Endothelial cell of umbilical vein (primary cell): ENCODE measurements around the gene KIF3A. TPM values are rescaled to one million over a fixed set of nuclear protein-coding genes. Genes with fewer than 3 reads are reported as not detected.

Source experiments
- BruUV-seq: library from RNA; stranded (reverse); fragments of 400-500 nt; replicated peaks from 2 replicates; lab custom pipeline; 2021; lab: Mats Ljungman, UMichigan
- CTCF ChIA-PET: fragments of 300-600, 350-600 bp; sonication (Branson Sonifier 250); formaldehyde crosslinking; loops from one replicate; lab custom pipeline; 2021; ENCODE audit warnings: antibody characterized with exemption, inconsistent platforms; lab: Charles Lee
- POLR2A ChIA-PET: fragments of 300-600, 350-600 bp; sonication (Branson Sonifier 250); formaldehyde crosslinking; loops from one replicate; lab custom pipeline; 2021; ENCODE audit warnings: antibody characterized with exemption, inconsistent platforms; lab: Charles Lee
- DNase-seq: peaks from one replicate; pipeline ENCODE4 v3.0.0-alpha.2; 2011; ENCODE audit warnings: low read depth, low spot score
- FAIRE-seq: peaks from 2 replicates; lab custom pipeline; 2011; peaks lifted over from hg19 to GRCh38; lab: Jason Lieb, UNC
- H2AFZ ChIP-seq: 2 replicates; pipeline ENCODE4 v1.6.0; 2012; ENCODE audit warnings: low read depth, low read length, control low read depth, inconsistent platforms
- H3K27ac ChIP-seq: 2 replicates; pipeline ENCODE4 v1.5.1; 2011; ENCODE audit warnings: low read depth, mild to moderate bottlenecking, control low read depth, low read length, moderate library complexity; ENCODE audit not compliant: insufficient read depth
- H3K27me3 ChIP-seq, 2 experiments: 2 replicates each; pipeline versions ENCODE4 v1.6.0 to v1.6.1; 2011; ENCODE audit warnings: low read length in 2 of 2, mixed read lengths in 1 of 2; ENCODE audit not compliant: control insufficient read depth in 2 of 2, insufficient read depth in 2 of 2
- H3K36me3 ChIP-seq, 2 experiments: 2 replicates in 1 of 2; 3 replicates in 1 of 2; pipeline ENCODE4 v1.5.1; 2011; ENCODE audit warnings: low read length in 2 of 2, mild to moderate bottlenecking in 1 of 2, moderate library complexity in 1 of 2; ENCODE audit not compliant: control insufficient read depth in 2 of 2, insufficient read depth in 2 of 2; ENCODE audit errors: extremely low read depth in 1 of 2
- H3K4me1 ChIP-seq: 3 replicates; pipeline ENCODE4 v1.5.1; 2011; ENCODE audit warnings: mild to moderate bottlenecking, low read length; ENCODE audit not compliant: control insufficient read depth, insufficient read depth; ENCODE audit errors: extremely low read depth
- H3K4me2 ChIP-seq: 2 replicates; pipeline ENCODE4 v1.6.1; 2011; ENCODE audit warnings: low read length, control low read depth, mixed read lengths; ENCODE audit not compliant: insufficient read depth
- H3K4me3 ChIP-seq, 3 experiments: fragments of 200-600 bp in 1 of 3; sonication (generic), shearing (Covaris generic) in 1 of 3; replicated peaks in 1 of 3; 2 replicates each; pipeline ENCODE4 v1.5.1; 2011 to 2016; ENCODE audit warnings: control low read depth in 3 of 3, low read length in 3 of 3, mild to moderate bottlenecking in 2 of 3, inconsistent platforms in 1 of 3, low read depth in 1 of 3, moderate library complexity in 1 of 3; ENCODE audit not compliant: insufficient read depth in 1 of 3
- H3K79me2 ChIP-seq: 2 replicates; pipeline ENCODE4 v1.6.0; 2012; ENCODE audit warnings: low read length, inconsistent platforms; ENCODE audit not compliant: control insufficient read depth, insufficient read depth
- H3K9ac ChIP-seq: replicated peaks from 2 replicates; pipeline ENCODE3; 2011; ENCODE audit warnings: low read length, control low read depth; ENCODE audit not compliant: insufficient read depth; ENCODE audit errors: extremely low read depth
- H3K9me1 ChIP-seq: replicated peaks from 3 replicates; pipeline ENCODE4 v1.6.0; 2011; ENCODE audit warnings: mild to moderate bottlenecking, low read length; ENCODE audit not compliant: control insufficient read depth, insufficient read depth; ENCODE audit errors: extremely low read depth
- H3K9me3 ChIP-seq: replicated peaks from 2 replicates; pipeline ENCODE4 v1.5.1; 2012; ENCODE audit warnings: low read length, inconsistent platforms; ENCODE audit not compliant: control insufficient read depth, insufficient read depth
- H4K20me1 ChIP-seq: replicated peaks from 2 replicates; pipeline ENCODE3; 2011; ENCODE audit warnings: mild to moderate bottlenecking, low read length; ENCODE audit not compliant: control insufficient read depth, insufficient read depth; ENCODE audit errors: extremely low read depth
- CTCF ChIP-seq, 2 donors: IDR thresholded peaks; 1 replicate in 1 of 2; 2 replicates in 1 of 2; pipeline ENCODE4 v1.5.1; 2011; ENCODE audit warnings: low read length in 2 of 2, mild to moderate bottlenecking in 2 of 2, moderate library complexity in 2 of 2, control low read depth in 1 of 2, inconsistent platforms in 1 of 2, low read depth in 1 of 2; ENCODE audit not compliant: insufficient read depth in 1 of 2; ENCODE audit errors: extremely low read depth in 1 of 2
- EZH2 ChIP-seq: IDR thresholded peaks from 2 replicates; pipeline ENCODE4 v1.6.1; 2012; ENCODE audit warnings: borderline replicate concordance, low read depth, mild to moderate bottlenecking, moderate library complexity, low read length, inconsistent platforms; ENCODE audit not compliant: severe bottlenecking
- FOS ChIP-seq: IDR thresholded peaks from 2 replicates; pipeline ENCODE4 v1.6.1; 2011; ENCODE audit warnings: mild to moderate bottlenecking, low read length, moderate library complexity, borderline replicate concordance; ENCODE audit not compliant: insufficient read depth
- GATA2 ChIP-seq: IDR thresholded peaks from 2 replicates; pipeline ENCODE4 v1.7.0; 2011; ENCODE audit warnings: low read depth, mild to moderate bottlenecking, moderate library complexity, mixed read lengths, low read length; ENCODE audit not compliant: insufficient read length, insufficient read depth
- JUN ChIP-seq: IDR thresholded peaks from 2 replicates; pipeline ENCODE4 v1.6.1; 2011; ENCODE audit warnings: borderline replicate concordance, low read depth; ENCODE audit not compliant: insufficient read length, insufficient read depth
- MAX ChIP-seq: IDR thresholded peaks from 2 replicates; pipeline ENCODE4 v1.6.1; 2011; ENCODE audit not compliant: insufficient read depth, insufficient read length
- MYC ChIP-seq: IDR thresholded peaks from one replicate; pipeline ENCODE4 v1.6.1; 2011; ENCODE audit warnings: mild to moderate bottlenecking, low read depth, low read length
- POLR2A ChIP-seq: IDR thresholded peaks from 2 replicates; pipeline ENCODE4 v1.6.1; 2012; ENCODE audit warnings: low read depth, mild to moderate bottlenecking, control low read depth, low read length
- POLR2AphosphoS5 ChIP-seq: IDR thresholded peaks from 2 replicates; pipeline ENCODE4 v1.6.1; 2012; ENCODE audit warnings: low read depth, mild to moderate bottlenecking, control low read depth, low read length, moderate library complexity; ENCODE audit not compliant: insufficient read depth
- dilution Hi-C: fragments of 300-500 bp; cut with MboI; formaldehyde crosslinking; loops from one replicate; pipeline ENCODE4 v1.15.0; 2019; ENCODE audit warnings: low sequenced_read_pairs; ENCODE audit not compliant: extremely low pct_ligation_motif_present
- intact Hi-C: fragments of 100-400 bp; cut with micrococcal nuclease; formaldehyde crosslinking; loops from one replicate; pipeline ENCODE4 v1.10.0; 2022
- polyA plus RNA-seq, 4 experiments: library from polyadenylated mRNA; depleted of rRNA in 3 of 4; stranded (reverse) in 3 of 4; unstranded in 1 of 4; fragments of >200 nt; gene quantifications; 2 replicates each; pipeline versions ENCODE4 v1.2.1 to v1.2.3, GENCODE V29; 2011 to 2012; ENCODE audit warnings: missing spikeins in 1 of 4
- total RNA-seq: library from RNA; stranded (reverse); gene quantifications from 2 replicates; pipeline ENCODE4 v1.2.3, GENCODE V29; 2021

The KIF3A gene
- total and polyA plus RNA-seq, 2 donors (not counting 3 experiments of a cell fraction or from before 2014, with no cell fraction given): 3.3 to 11.2 TPM

GRCh38 chr5:132658381-132659302 is 78.7 kb downstream of the KIF3A start:
- POLR2A ChIA-PET: no interaction called here
- no TSS peak for BruUV-seq

More at GRCh38 chr5:132658381-132659302, 78.7 kb downstream of the KIF3A start:
- H3K79me2 ChIP-seq: no peaks in the 10 kb centered on the region
- H3K9me1 ChIP-seq: no peaks in the 10 kb centered on the region
- intact Hi-C loops (loop anchor here (5.0 kb wide), 1 partner anchor 271 kb away; no protein-coding TSS in a partner anchor), dilution Hi-C loops (no loop called here)
- no peaks in the 10 kb centered on the region for H4K20me1 ChIP-seq
- H3K27ac ChIP-seq: no peak overlapping the region
- H3K27me3 ChIP-seq: peaks cover 4 to 8% of the 10 kb centered on the region in 2 experiments
- no peak overlapping the region for H3K4me3 ChIP-seq
- CTCF ChIA-PET: interaction anchor here (1.0 kb wide), 2 partner anchors 12 to 57 kb away, joined by 3 to 4 read pairs; no protein-coding TSS in a partner anchor
- H3K36me3 ChIP-seq: no peaks in the 10 kb centered on the region
- FAIRE-seq: no peak
- no peak overlapping the region for H2AFZ ChIP-seq
- H3K9me3 ChIP-seq: no peaks in the 10 kb centered on the region
- no peak overlapping the region for H3K9ac ChIP-seq
- DNase-seq: no peak
- no peak for TF ChIP-seq CTCF (IDR thresholded peaks at IDR 0.05; ENCODE audit: extremely low read depth in 1 of 2, insufficient read depth in 1 of 2, low read depth in 1 of 2, low read length in 2 of 2)
- TF ChIP-seq MYC: no peak
- no peak for TF ChIP-seq MAX
- no peak for TF ChIP-seq FOS
- TF ChIP-seq JUN: no peak
- TF ChIP-seq GATA2: no peak
- no peak for TF ChIP-seq POLR2AphosphoS5
- TF ChIP-seq POLR2A: no peak
- no peak for TF ChIP-seq EZH2
- H3K4me1 ChIP-seq: peaks cover 9% of the 10 kb centered on the region
- H3K4me2 ChIP-seq: no peak overlapping the region
